ENCODE measurements around the gene CDC5L. TPM values are rescaled to one million over a fixed set of nuclear protein-coding genes. Genes with fewer than 3 reads are reported as not detected.

The CDC5L gene
- total RNA-seq, 2 donors from 2014 or later, result 19.6 to 21.7 TPM

GRCh38 chr6:44361947-44362346 is 25.6 kb upstream of the CDC5L start:
- no peaks in the 10 kb centered on the region for H3K9me3 ChIP-seq

GRCh38 chr6:44363377-44363926 is 24.1 kb upstream of the CDC5L start:
- no peak for TF ChIP-seq CTCF (IDR thresholded peaks at IDR 0.05)
- H3K36me3 ChIP-seq, result no peaks in the 10 kb centered on the region
- no peak overlapping the region for H3K27ac ChIP-seq
- no peaks in the 10 kb centered on the region for H3K27me3 ChIP-seq (replicated peaks; ENCODE audit: insufficient read depth)
- no peak overlapping the region for H3K4me3 ChIP-seq
- DNase-seq (ENCODE audit: low spot score) (no peak), ATAC-seq (ENCODE audit: insufficient number of reproducible peaks, low FRiP score, low read depth) (no peak)
- no peaks in the 10 kb centered on the region for H3K4me1 ChIP-seq (ENCODE audit: control insufficient read depth in 1 of 2, low read depth in 2 of 2)
- H3K9me3 ChIP-seq, result no peaks in the 10 kb centered on the region

More at GRCh38 chr6:44361947-44362346, 25.6 kb upstream of the CDC5L start:
- no peak overlapping the region for H3K4me3 ChIP-seq
- no peak overlapping the region for H3K27ac ChIP-seq
- no peaks in the 10 kb centered on the region for H3K36me3 ChIP-seq
- no peak for ATAC-seq (ENCODE audit: insufficient number of reproducible peaks, low FRiP score, low read depth)
- H3K4me1 ChIP-seq (ENCODE audit: control insufficient read depth in 1 of 2, low read depth in 2 of 2), result no peaks in the 10 kb centered on the region
- no peaks in the 10 kb centered on the region for H3K27me3 ChIP-seq (replicated peaks; ENCODE audit: insufficient read depth)
- TF ChIP-seq CTCF (IDR thresholded peaks at IDR 0.05), result no peak
- no peak for DNase-seq (ENCODE audit: low spot score)

GRCh38 chr6:44366781-44367180 is 20.7 kb upstream of the CDC5L start:
- TF ChIP-seq CTCF (IDR thresholded peaks at IDR 0.05), result no peak
- DNase-seq (ENCODE audit: low spot score) (no peak), ATAC-seq (ENCODE audit: insufficient number of reproducible peaks, low FRiP score, low read depth) (no peak)
- H3K27ac ChIP-seq, result no peak overlapping the region
- H3K27me3 ChIP-seq (replicated peaks; ENCODE audit: insufficient read depth), result no peaks in the 10 kb centered on the region
- H3K9me3 ChIP-seq, result no peaks in the 10 kb centered on the region
- H3K4me1 ChIP-seq (ENCODE audit: control insufficient read depth in 1 of 2, low read depth in 2 of 2), result no peaks in the 10 kb centered on the region
- H3K36me3 ChIP-seq, result no peaks in the 10 kb centered on the region
- no peak overlapping the region for H3K4me3 ChIP-seq

- no peak overlapping the region for H3K27ac ChIP-seq
- H3K4me1 ChIP-seq (ENCODE audit: control insufficient read depth in 1 of 2, low read depth in 2 of 2), result no peaks in the 10 kb centered on the region
- TF ChIP-seq CTCF (IDR thresholded peaks at IDR 0.05), result no peak
Measured at GRCh38 chr6:44367681-44368080, 19.8 kb upstream of the CDC5L start.

GRCh38 chr6:44373051-44373450 is 14.5 kb upstream of the CDC5L start:
- H3K36me3 ChIP-seq, result no peaks in the 10 kb centered on the region
- no peak overlapping the region for H3K27ac ChIP-seq
- H3K9me3 ChIP-seq, result no peaks in the 10 kb centered on the region
- H3K27me3 ChIP-seq (replicated peaks; ENCODE audit: insufficient read depth), result no peaks in the 10 kb centered on the region
- ATAC-seq (ENCODE audit: insufficient number of reproducible peaks, low FRiP score, low read depth) (no peak), DNase-seq (ENCODE audit: low spot score) (no peak)
- H3K4me3 ChIP-seq, result no peak overlapping the region
- TF ChIP-seq CTCF (IDR thresholded peaks at IDR 0.05), result no peak
- H3K4me1 ChIP-seq (ENCODE audit: control insufficient read depth in 1 of 2, low read depth in 2 of 2), result no peaks in the 10 kb centered on the region

More at GRCh38 chr6:44367681-44368080, 19.8 kb upstream of the CDC5L start:
- no peaks in the 10 kb centered on the region for H3K27me3 ChIP-seq (replicated peaks; ENCODE audit: insufficient read depth)
- ATAC-seq (ENCODE audit: insufficient number of reproducible peaks, low FRiP score, low read depth) (no peak), DNase-seq (ENCODE audit: low spot score) (no peak)
- no peaks in the 10 kb centered on the region for H3K9me3 ChIP-seq
- H3K36me3 ChIP-seq, result no peaks in the 10 kb centered on the region
- H3K4me3 ChIP-seq, result no peak overlapping the region
